Liver (tissue), 9 donors: Measurements from ENCODE around the gene HNRNPH3. TPM values are rescaled to one million over a fixed set of nuclear protein-coding genes. Genes with fewer than 3 reads are reported as not detected.
A peak's percentile ranks its signal among the peaks of the same experiment; 100 is the strongest.

ENCODE experiments used
- DNase-seq: peaks from one replicate; pipeline ENCODE4 v3.0.0-alpha.2; 2017; ENCODE audit warnings: low spot score
- H3K27ac ChIP-seq, 2 donors: one replicate each; pipeline ENCODE4 v1.7.0; 2013; ENCODE audit warnings: inconsistent platforms in 2 of 2, low read length in 2 of 2, control low read depth in 1 of 2, low read depth in 1 of 2, mild to moderate bottlenecking in 1 of 2
- H3K27me3 ChIP-seq, 4 donors: one replicate each; pipeline versions ENCODE4 v1.6.1 to v1.7.0; 2013; ENCODE audit warnings: low read length in 3 of 4, inconsistent platforms in 1 of 4, mild to moderate bottlenecking in 1 of 4, moderate library complexity in 1 of 4; ENCODE audit not compliant: control insufficient read depth in 4 of 4, insufficient read depth in 4 of 4
- H3K36me3 ChIP-seq, 4 donors: one replicate each; pipeline versions ENCODE4 v1.6.1 to v1.7.0; 2013; ENCODE audit warnings: low read length in 3 of 4, mild to moderate bottlenecking in 3 of 4, low read depth in 1 of 4, moderate library complexity in 1 of 4; ENCODE audit not compliant: control insufficient read depth in 4 of 4, insufficient read depth in 3 of 4
- H3K4me1 ChIP-seq, 4 donors: one replicate each; pipeline versions ENCODE4 v1.6.1 to v1.7.0; 2013; ENCODE audit warnings: low read length in 3 of 4, mild to moderate bottlenecking in 3 of 4, moderate library complexity in 1 of 4; ENCODE audit not compliant: control insufficient read depth in 4 of 4, insufficient read depth in 4 of 4
- H3K4me3 ChIP-seq, 3 donors: one replicate each; pipeline versions ENCODE4 v1.6.1 to v1.7.0; 2013; ENCODE audit warnings: low read length in 3 of 3, control low read depth in 1 of 3, low read depth in 1 of 3, mild to moderate bottlenecking in 1 of 3
- H3K9ac ChIP-seq, 2 donors: one replicate each; pipeline ENCODE4 v1.7.0; 2013; ENCODE audit warnings: low read length in 2 of 2, mild to moderate bottlenecking in 2 of 2, moderate library complexity in 2 of 2, control low read depth in 1 of 2, low read depth in 1 of 2
- H3K9me3 ChIP-seq, 4 donors: one replicate each; pipeline versions ENCODE4 v1.6.1 to v1.7.0; 2013; ENCODE audit warnings: low read length in 3 of 4; ENCODE audit not compliant: control insufficient read depth in 4 of 4
- EGR1 ChIP-seq, 2 donors: IDR thresholded peaks; 2 replicates each; pipeline ENCODE4 v1.6.1; 2016 to 2018; ENCODE audit warnings: antibody characterized with exemption in 2 of 2, low read depth in 2 of 2
- FOXA1 ChIP-seq: IDR thresholded peaks from 2 replicates; pipeline ENCODE4 v1.6.1; 2016; ENCODE audit warnings: antibody characterized with exemption
- FOXA2 ChIP-seq: IDR thresholded peaks from 2 replicates; pipeline ENCODE4 v1.6.1; 2016; ENCODE audit warnings: antibody characterized with exemption
- GABPA ChIP-seq, 2 donors: IDR thresholded peaks in 1 of 2; conservative IDR thresholded peaks in 1 of 2; 2 replicates each; pipeline ENCODE4 v1.6.1; 2016; ENCODE audit warnings: antibody characterized with exemption in 2 of 2, mild to moderate bottlenecking in 1 of 2, moderate library complexity in 1 of 2
- HNF4A ChIP-seq, 2 donors: conservative IDR thresholded peaks; 2 replicates each; pipeline ENCODE4 v1.6.1; 2016; ENCODE audit warnings: antibody characterized with exemption in 2 of 2, mild to moderate bottlenecking in 2 of 2
- JUND ChIP-seq, 2 donors: IDR thresholded peaks; 2 replicates each; pipeline ENCODE4 v1.6.1; 2016; ENCODE audit warnings: antibody characterized with exemption in 2 of 2
- RAD21 ChIP-seq, 2 donors: IDR thresholded peaks; 2 replicates each; pipeline ENCODE4 v1.6.1; 2016; ENCODE audit warnings: antibody characterized with exemption in 2 of 2, mild to moderate bottlenecking in 2 of 2
- RXRA ChIP-seq, 2 donors: IDR thresholded peaks; 2 replicates each; pipeline ENCODE4 v1.6.1; 2017 to 2018; ENCODE audit warnings: antibody characterized with exemption in 2 of 2, mild to moderate bottlenecking in 1 of 2
- SP1 ChIP-seq: IDR thresholded peaks from 2 replicates; pipeline ENCODE4 v1.6.1; 2018; ENCODE audit warnings: antibody characterized with exemption, mild to moderate bottlenecking
- YY1 ChIP-seq: IDR thresholded peaks from 2 replicates; pipeline ENCODE4 v1.6.1; 2016; ENCODE audit warnings: antibody characterized with exemption, mild to moderate bottlenecking
- WGBS: extraction: QIAGEN DNeasy Blood & Tissue Kit; methylation state at CpG from one replicate; pipeline ENCODE4 v1.1.7; 2013; 5-methylcytosine and 5-hydroxymethylcytosine counted together
- polyA plus RNA-seq, 2 donors: library from polyadenylated mRNA; stranded (reverse) in 1 of 2; unstranded in 1 of 2; fragments of 200-250 nt in 1 of 2; fragments of >200 nt in 1 of 2; fragmentation: Nextera tagmentation in 1 of 2; extraction: Ambion mirVana in 1 of 2; gene quantifications; one replicate each; pipeline versions ENCODE4 v1.2.1 to v1.2.3, GENCODE V29; 2013 to 2015
- total RNA-seq, 2 donors: library from RNA; depleted of rRNA; stranded (reverse); fragments of >200 nt; gene quantifications; one replicate each; pipeline ENCODE4 v1.2.3, GENCODE V29; 2014
- TF ChIP-seq, protein P1 (sequence below): IDR thresholded peaks from 2 replicates; pipeline ENCODE4 v1.6.1; 2016; ENCODE audit warnings: antibody characterized with exemption
- TF ChIP-seq, protein P2 (sequence below): IDR thresholded peaks from 2 replicates; pipeline ENCODE4 v1.6.1; 2016; ENCODE audit warnings: antibody characterized with exemption, mild to moderate bottlenecking
- TF ChIP-seq, protein P3 (sequence below): IDR thresholded peaks from 2 replicates; pipeline ENCODE4 v1.6.1; 2016; ENCODE audit warnings: antibody characterized with exemption
- donor health status: healthy.
- donor health status: healthy.
- donor health status: healthy.
- donor health status: healthy.
- donor health status: healthy.

Gene HNRNPH3
- total and polyA plus RNA-seq, 4 donors = 18.2 to 38.4 (median 28.6) TPM

DNA sequence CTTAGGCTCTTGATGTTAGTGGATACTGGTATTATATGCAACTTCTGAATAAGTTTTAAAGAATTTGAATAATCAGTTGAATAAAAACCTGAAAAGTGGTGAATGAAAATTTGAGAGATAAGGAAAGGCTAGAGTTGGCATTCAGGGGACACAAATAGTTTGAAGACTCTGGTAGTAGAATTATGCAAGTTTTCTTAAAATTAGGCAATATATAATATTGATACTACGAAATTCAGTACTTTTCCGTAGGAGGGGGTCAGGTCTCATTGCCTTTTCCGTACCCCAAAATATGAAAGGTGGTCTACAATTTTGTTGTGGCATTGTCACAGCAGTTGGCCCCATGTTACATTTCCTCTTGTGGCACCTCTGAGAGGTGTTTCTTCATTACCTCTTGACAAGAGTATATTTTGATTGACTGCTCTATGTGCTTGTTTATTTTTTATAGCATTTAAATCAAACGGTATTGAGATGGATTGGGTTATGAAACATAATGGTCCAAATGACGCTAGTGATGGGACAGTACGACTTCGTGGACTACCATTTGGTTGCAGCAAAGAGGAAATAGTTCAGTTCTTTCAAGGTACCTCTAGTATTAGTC lies 5.0 kb downstream of the HNRNPH3 start:
- WGBS = 52% methylated on average over 7 of the region's 7 CpGs
- Histone ChIP-seq H3K27ac (no peak overlapping the region), H3K36me3 (peaks cover 11 to 36% (median 34%) of the 10 kb centered on the region in 4 donors)

DNA sequence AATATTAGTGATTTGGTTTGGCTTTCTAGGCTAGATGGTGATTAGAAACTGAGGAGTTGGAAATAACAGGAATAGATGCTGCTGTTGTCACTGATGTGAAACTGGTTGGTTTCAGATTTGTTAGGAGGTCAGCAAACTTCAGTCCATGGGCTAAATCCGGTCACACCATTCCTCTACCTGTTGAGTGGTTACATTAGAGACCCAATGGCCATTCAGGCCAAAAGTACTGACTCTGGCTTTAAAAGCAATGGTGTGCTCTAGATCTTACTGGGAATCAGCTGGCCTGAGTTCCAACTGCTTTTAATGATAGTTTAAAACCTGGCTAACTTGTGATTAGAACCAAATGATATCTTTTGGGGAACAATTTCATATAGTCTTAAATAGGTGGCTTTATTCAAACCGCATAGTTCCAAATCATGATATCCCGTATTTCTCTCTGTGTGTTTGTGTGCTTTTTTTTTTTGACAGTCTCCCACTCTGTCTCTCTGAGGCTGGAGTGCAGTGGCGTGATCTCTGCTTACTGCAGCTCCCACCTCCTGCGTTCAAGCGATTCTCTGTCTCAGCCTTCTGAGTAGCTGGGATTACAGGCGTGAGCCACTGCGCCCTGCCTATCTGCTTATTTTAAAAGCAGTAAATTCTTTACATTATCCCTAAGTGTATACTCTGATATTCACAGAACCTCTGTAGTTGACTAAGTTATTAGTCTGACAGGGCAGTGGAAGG lies 8.7 kb downstream of the HNRNPH3 start:
- DNase-seq = no peak
- no peak overlapping the region for H3K9ac ChIP-seq
- H3K36me3 ChIP-seq = peaks cover 9 to 67% (median 59%) of the 10 kb centered on the region in 4 donors
- TF ChIP-seq, protein P1, sequence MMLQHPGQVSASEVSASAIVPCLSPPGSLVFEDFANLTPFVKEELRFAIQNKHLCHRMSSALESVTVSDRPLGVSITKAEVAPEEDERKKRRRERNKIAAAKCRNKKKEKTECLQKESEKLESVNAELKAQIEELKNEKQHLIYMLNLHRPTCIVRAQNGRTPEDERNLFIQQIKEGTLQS = no peak
- TF ChIP-seq EGR1 (IDR thresholded peaks at IDR 0.05; ENCODE audit: low read depth in 2 of 2) (no peak), RAD21 (IDR thresholded peaks at IDR 0.05) (no peak), FOXA2 (no peak), JUND (IDR thresholded peaks at IDR 0.05) (no peak), FOXA1 (no peak)
- TF ChIP-seq, protein P2, sequence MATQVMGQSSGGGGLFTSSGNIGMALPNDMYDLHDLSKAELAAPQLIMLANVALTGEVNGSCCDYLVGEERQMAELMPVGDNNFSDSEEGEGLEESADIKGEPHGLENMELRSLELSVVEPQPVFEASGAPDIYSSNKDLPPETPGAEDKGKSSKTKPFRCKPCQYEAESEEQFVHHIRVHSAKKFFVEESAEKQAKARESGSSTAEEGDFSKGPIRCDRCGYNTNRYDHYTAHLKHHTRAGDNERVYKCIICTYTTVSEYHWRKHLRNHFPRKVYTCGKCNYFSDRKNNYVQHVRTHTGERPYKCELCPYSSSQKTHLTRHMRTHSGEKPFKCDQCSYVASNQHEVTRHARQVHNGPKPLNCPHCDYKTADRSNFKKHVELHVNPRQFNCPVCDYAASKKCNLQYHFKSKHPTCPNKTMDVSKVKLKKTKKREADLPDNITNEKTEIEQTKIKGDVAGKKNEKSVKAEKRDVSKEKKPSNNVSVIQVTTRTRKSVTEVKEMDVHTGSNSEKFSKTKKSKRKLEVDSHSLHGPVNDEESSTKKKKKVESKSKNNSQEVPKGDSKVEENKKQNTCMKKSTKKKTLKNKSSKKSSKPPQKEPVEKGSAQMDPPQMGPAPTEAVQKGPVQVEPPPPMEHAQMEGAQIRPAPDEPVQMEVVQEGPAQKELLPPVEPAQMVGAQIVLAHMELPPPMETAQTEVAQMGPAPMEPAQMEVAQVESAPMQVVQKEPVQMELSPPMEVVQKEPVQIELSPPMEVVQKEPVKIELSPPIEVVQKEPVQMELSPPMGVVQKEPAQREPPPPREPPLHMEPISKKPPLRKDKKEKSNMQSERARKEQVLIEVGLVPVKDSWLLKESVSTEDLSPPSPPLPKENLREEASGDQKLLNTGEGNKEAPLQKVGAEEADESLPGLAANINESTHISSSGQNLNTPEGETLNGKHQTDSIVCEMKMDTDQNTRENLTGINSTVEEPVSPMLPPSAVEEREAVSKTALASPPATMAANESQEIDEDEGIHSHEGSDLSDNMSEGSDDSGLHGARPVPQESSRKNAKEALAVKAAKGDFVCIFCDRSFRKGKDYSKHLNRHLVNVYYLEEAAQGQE = no peak
- no peaks in the 10 kb centered on the region for H3K27me3 ChIP-seq
- WGBS = 97% methylated on average over 8 of the region's 8 CpGs
- H3K27ac ChIP-seq = no peak overlapping the region
- H3K4me3 ChIP-seq = no peak overlapping the region
- H3K4me1 ChIP-seq = peaks cover 4 to 24% (median 23%) of the 10 kb centered on the region in 4 donors
- no peaks in the 10 kb centered on the region for H3K9me3 ChIP-seq

More for the DNA sequence above, 5.0 kb downstream of the HNRNPH3 start:
- DNase-seq = no peak
- H3K4me3 ChIP-seq = peak overlapping the region in 1 of 3 donors; percentile 3
- no peak overlapping the region for H3K9ac ChIP-seq
- H3K27me3 ChIP-seq = no peaks in the 10 kb centered on the region
- TF ChIP-seq SP1 = no peak
- TF ChIP-seq JUND (IDR thresholded peaks at IDR 0.05) = no peak
- TF ChIP-seq HNF4A (conservative IDR thresholded peaks at IDR 0.05) = no peak
- no peak for TF ChIP-seq RXRA (IDR thresholded peaks at IDR 0.05)
- no peak for TF ChIP-seq GABPA (IDR thresholded peaks at IDR 0.05 in 1 of 2, conservative IDR thresholded peaks at IDR 0.05 in 1 of 2)
- TF ChIP-seq, protein P3, sequence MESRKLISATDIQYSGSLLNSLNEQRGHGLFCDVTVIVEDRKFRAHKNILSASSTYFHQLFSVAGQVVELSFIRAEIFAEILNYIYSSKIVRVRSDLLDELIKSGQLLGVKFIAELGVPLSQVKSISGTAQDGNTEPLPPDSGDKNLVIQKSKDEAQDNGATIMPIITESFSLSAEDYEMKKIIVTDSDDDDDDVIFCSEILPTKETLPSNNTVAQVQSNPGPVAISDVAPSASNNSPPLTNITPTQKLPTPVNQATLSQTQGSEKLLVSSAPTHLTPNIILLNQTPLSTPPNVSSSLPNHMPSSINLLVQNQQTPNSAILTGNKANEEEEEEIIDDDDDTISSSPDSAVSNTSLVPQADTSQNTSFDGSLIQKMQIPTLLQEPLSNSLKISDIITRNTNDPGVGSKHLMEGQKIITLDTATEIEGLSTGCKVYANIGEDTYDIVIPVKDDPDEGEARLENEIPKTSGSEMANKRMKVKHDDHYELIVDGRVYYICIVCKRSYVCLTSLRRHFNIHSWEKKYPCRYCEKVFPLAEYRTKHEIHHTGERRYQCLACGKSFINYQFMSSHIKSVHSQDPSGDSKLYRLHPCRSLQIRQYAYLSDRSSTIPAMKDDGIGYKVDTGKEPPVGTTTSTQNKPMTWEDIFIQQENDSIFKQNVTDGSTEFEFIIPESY = peak; percentile 38
- TF ChIP-seq YY1 = no peak
- no peak for TF ChIP-seq EGR1 (IDR thresholded peaks at IDR 0.05; ENCODE audit: low read depth in 2 of 2)
- peaks cover 4 to 39% (median 36%) of the 10 kb centered on the region in 4 donors for H3K4me1 ChIP-seq
- no peaks in the 10 kb centered on the region for H3K9me3 ChIP-seq
